Choroid plexus epithelial cell (primary cell): Measurements from ENCODE around the gene ABCA8.

Source experiments
- DNase-seq: peaks from one replicate; pipeline ENCODE4 v3.0.0-alpha.2; 2010; ENCODE audit warnings: low read depth
- H3K4me3 ChIP-seq: 2 replicates; pipeline ENCODE4 v1.5.1; 2011; ENCODE audit warnings: low read depth, mild to moderate bottlenecking, control low read depth, low read length, moderate library complexity
- TF ChIP-seq, protein P1 (sequence below): conservative IDR thresholded peaks from 2 replicates; pipeline ENCODE4 v1.5.1; 2011; ENCODE audit warnings: low read depth, mild to moderate bottlenecking, control low read depth, inconsistent platforms, low read length, moderate library complexity

The ABCA8 gene

DNA sequence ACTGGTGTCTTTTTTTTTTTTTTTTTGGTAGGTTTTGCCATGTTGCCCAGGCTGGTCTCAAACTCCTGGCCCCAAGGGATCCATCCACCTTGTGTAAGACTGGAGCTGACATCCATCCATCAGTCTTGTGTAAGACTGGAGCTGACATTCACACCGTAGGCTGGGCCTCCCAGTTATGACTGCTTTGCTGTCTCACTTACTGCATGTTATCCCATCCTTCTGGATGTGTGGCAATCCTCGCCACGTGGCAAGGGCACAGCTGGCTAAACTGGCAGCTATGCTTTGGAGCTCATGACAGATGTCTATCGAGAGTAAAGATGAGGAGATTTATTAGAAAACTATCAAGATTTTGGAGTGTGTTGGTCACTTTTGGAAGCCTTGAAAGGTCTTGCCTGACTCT, 115.1 kb downstream of the ABCA8 start:
- DNase-seq: no peak
- TF ChIP-seq, protein P1, sequence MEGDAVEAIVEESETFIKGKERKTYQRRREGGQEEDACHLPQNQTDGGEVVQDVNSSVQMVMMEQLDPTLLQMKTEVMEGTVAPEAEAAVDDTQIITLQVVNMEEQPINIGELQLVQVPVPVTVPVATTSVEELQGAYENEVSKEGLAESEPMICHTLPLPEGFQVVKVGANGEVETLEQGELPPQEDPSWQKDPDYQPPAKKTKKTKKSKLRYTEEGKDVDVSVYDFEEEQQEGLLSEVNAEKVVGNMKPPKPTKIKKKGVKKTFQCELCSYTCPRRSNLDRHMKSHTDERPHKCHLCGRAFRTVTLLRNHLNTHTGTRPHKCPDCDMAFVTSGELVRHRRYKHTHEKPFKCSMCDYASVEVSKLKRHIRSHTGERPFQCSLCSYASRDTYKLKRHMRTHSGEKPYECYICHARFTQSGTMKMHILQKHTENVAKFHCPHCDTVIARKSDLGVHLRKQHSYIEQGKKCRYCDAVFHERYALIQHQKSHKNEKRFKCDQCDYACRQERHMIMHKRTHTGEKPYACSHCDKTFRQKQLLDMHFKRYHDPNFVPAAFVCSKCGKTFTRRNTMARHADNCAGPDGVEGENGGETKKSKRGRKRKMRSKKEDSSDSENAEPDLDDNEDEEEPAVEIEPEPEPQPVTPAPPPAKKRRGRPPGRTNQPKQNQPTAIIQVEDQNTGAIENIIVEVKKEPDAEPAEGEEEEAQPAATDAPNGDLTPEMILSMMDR: no peak

DNA sequence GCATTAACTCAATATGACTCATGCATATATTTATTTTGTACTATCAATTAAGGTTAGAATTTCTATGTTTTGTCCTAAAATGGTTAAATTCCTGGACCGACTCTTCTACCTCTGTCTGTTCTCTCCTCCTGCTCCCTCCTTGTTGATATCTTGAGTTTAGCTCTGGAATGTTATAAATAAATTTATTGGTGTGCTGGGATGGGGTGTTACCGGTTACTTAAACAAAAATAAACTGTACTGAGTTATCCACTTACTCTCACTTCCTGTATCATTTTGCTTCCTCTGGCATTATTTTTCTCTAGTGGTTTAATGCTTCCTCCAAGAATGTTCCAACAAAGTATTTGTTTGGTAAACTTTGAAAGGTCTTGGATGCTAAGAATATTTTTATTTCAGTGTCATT, 120.1 kb downstream of the ABCA8 start:
- peak; percentile 20 for DNase-seq
- TF ChIP-seq, protein P1: no peak
- H3K4me3 ChIP-seq: no peak overlapping the region

More for the DNA sequence above, 115.1 kb downstream of the ABCA8 start:
- H3K4me3 ChIP-seq: no peak overlapping the region

- no peak for DNase-seq
Measured at GRCh38 chr17:68834328-68834836, 120.8 kb downstream of the ABCA8 start.

DNA sequence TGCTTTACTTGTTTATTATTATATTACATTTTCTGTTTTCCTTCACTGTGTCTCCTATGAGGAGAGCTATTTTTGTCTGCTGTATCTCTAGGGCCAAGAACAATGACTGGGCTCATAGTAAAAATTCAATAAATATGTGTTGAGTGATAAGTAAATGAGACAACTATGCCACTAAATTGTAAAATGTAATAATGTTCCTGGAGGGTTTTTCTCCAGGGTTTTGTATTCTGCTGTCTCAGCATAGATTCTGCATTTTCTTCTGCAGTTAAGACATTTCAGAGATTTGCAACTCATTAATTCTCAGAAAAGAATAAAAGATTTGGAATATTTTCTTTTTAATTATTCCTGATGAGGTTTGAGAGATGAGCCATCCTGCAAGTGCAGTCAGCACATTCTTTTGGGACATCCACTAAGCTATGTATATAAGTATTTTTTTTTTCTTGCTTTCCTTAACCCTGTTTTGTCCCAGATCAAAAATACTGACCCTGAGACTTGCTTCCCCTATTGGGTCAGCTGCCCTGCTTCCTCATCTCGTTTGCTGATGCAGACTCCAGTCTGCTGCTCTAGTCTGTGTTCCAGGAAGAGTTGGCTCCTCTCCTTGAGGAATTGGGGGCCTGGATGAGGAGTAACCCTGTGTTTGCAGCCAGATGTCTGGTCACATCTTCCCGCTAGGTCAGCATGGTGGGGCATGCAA, 122.9 kb downstream of the ABCA8 start:
- TF ChIP-seq, protein P1: no peak
- DNase-seq: no peak
- H3K4me3 ChIP-seq: no peak overlapping the region

More at GRCh38 chr17:68834328-68834836, 120.8 kb downstream of the ABCA8 start:
- TF ChIP-seq, protein P1: no peak
- no peak overlapping the region for H3K4me3 ChIP-seq

DNA sequence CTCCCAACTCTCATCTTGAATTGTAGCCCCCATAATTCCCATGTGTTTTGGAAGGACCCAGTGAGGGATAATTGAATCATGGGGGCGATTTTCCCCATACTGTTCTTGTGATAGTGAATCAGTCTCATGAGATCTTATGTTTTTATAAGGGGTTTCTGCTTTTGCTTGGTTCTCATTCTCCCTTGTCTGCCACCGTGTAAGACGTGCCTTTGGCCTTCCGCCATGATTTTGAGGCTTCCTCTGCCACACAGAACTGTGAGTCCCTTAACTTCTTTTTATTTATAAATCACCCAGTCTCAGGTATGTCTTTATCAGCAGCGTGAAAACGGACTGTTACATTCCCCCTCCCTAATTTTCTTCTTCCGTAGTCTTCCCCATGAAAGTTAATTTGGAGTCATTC, 124.0 kb downstream of the ABCA8 start:
- DNase-seq: no peak
- H3K4me3 ChIP-seq: no peak overlapping the region
- TF ChIP-seq, protein P1: no peak

DNA sequence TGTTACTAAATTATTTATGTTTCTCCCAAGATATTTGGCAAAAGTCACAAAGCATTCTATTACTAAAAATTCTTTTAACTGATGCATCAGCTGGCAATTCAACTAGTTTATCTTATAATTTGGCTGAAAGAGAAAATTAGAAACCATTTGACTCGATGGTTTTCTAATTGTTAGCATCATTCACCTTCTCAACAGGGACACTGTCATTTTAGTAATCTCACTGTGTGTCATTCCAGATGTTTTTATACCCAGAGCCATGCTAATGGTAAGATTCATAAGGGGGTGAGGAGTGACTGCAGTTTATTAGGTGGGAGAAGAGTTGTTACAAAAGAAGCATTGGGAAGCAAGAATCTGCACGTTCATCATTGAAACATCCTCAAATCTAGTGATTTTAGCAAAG, 124.9 kb downstream of the ABCA8 start:
- DNase-seq: no peak
- H3K4me3 ChIP-seq: no peak overlapping the region
- TF ChIP-seq, protein P1: no peak

DNA sequence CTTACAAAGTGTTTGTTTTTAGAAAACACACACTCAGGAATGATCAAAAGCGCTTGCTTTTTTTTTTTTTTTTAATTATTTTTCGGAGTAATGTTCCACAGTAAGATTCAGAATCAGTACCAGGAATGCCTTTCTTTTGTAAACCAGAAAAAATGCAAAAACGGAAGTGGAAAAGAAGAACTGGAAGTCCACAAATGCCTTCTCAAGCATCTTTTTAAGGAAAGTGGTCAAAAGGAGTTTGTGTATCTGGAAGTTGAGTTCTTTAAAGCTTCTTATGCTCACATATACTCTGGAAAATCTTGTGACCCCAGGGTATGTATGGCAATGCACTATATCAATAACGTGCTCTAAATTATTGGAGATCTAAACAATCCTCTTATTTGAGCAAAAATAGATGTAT, 126.0 kb downstream of the ABCA8 start:
- H3K4me3 ChIP-seq: no peak overlapping the region
- DNase-seq: no peak
- TF ChIP-seq, protein P1: no peak
